Duodenal mucosa (tissue), 2 donors: ENCODE data around the gene KANSL2.
"Not testable (repeated sequence)": the region's sequence is repeated elsewhere in the genome, so short reads cannot be mapped to it uniquely, and the experiment has no call there.

ENCODE experiments used
- H3K27ac ChIP-seq: one replicate; pipeline ENCODE4 v1.7.0; 2013; ENCODE audit warnings: low read depth, low read length
- H3K27me3 ChIP-seq, 2 donors: one replicate each; pipeline ENCODE4 v1.7.0; 2013; ENCODE audit warnings: low read length in 2 of 2, control low read depth in 1 of 2; ENCODE audit not compliant: insufficient read depth in 2 of 2, control insufficient read depth in 1 of 2
- H3K36me3 ChIP-seq, 2 donors: one replicate each; pipeline ENCODE4 v1.7.0; 2013; ENCODE audit warnings: low read length in 2 of 2, control low read depth in 1 of 2; ENCODE audit not compliant: insufficient read depth in 2 of 2, control insufficient read depth in 1 of 2
- H3K4me1 ChIP-seq, 2 donors: one replicate each; pipeline ENCODE4 v1.7.0; 2013; ENCODE audit warnings: low read length in 2 of 2, control low read depth in 1 of 2; ENCODE audit not compliant: insufficient read depth in 2 of 2, control insufficient read depth in 1 of 2
- H3K4me3 ChIP-seq, 2 donors: one replicate each; pipeline ENCODE4 v1.7.0; 2013; ENCODE audit warnings: low read length in 2 of 2, low read depth in 1 of 2
- H3K9ac ChIP-seq, 2 donors: one replicate each; pipeline ENCODE4 v1.7.0; 2013; ENCODE audit warnings: low read length in 2 of 2, low read depth in 1 of 2
- H3K9me3 ChIP-seq, 2 donors: one replicate each; pipeline ENCODE4 v1.7.0; 2013; ENCODE audit warnings: low read length in 2 of 2, control low read depth in 1 of 2; ENCODE audit not compliant: control insufficient read depth in 1 of 2

KANSL2 gene

DNA sequence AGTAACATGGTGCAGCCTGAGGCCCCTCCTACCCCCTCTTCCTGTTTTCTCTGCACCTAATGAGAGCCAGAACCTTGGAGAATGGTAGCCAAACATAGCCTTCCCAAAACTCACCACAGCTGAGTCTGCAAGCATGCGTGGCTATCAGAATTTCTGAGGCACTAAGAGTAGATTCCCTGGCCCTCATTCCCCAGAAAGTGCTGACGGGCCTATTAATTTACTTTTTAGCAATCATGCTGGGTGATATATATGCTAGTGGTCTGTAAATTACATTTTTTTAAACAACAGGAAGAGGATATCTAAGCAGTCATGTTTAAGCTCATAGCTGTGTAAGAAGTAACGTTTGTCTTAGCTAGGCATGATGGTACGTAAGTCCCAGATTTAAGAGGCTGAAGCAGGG is 30.4 kb downstream of the KANSL2 start:
- no peak overlapping the region for H3K27ac ChIP-seq
- no peak overlapping the region for H3K9ac ChIP-seq
- no peak overlapping the region for H3K4me3 ChIP-seq
- H3K36me3 ChIP-seq, result peaks cover 26 to 63% of the 10 kb centered on the region in 2 donors
- H3K27me3 ChIP-seq, result no peaks in the 10 kb centered on the region
- H3K4me1 ChIP-seq, result no peaks in the 10 kb centered on the region
- no peaks in the 10 kb centered on the region for H3K9me3 ChIP-seq

DNA sequence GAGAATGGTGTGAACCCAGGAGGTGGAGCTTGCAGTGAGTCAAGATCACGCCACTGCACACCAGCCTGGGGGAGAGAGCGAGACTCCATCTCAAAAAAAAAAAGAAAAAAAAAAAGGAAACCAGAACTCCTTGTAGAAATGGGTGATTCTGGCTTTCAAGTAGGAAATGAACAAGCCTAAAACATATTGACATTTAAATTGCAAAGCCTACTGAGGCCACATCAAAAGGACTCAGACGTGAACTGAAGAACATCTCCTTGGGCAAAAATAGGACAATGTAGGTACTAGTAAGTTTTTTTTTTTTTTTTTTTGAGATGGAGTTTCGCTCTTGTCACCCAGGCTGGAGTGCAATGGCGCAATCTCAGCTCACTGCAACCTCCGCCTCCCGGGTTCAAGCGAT is 36.7 kb downstream of the KANSL2 start:
- peaks cover 0 to 28% of the 10 kb centered on the region in 2 donors for H3K36me3 ChIP-seq
- H3K4me1 ChIP-seq, H3K4me3 ChIP-seq, H3K27me3 ChIP-seq, H3K9ac ChIP-seq, H3K27ac ChIP-seq, H3K9me3 ChIP-seq: not testable (repeated sequence)

DNA sequence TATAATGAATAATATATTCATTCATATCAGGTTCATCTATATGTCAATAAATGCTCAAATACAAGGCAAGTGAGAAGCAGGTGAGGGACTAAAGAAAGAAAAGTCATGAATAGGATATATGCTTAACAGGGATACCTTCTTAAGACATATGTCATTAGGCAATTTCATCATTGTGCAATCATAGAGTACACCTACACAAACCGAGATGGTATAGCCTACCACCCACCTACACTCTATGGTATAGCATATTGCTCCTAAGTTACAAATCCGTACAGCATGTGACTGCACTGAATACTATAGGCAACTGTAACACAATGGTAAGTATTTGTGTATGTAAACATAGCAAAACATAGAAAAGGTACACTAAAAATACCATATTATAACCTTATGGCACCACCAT is 39.0 kb downstream of the KANSL2 start:
- no peak overlapping the region for H3K4me3 ChIP-seq
- no peak overlapping the region for H3K27ac ChIP-seq
- no peak overlapping the region for H3K9ac ChIP-seq
- peaks cover 0 to 18% of the 10 kb centered on the region in 2 donors for H3K36me3 ChIP-seq
- peaks cover 0 to 5% of the 10 kb centered on the region in 2 donors for H3K9me3 ChIP-seq
- no peaks in the 10 kb centered on the region for H3K4me1 ChIP-seq
- no peaks in the 10 kb centered on the region for H3K27me3 ChIP-seq

DNA sequence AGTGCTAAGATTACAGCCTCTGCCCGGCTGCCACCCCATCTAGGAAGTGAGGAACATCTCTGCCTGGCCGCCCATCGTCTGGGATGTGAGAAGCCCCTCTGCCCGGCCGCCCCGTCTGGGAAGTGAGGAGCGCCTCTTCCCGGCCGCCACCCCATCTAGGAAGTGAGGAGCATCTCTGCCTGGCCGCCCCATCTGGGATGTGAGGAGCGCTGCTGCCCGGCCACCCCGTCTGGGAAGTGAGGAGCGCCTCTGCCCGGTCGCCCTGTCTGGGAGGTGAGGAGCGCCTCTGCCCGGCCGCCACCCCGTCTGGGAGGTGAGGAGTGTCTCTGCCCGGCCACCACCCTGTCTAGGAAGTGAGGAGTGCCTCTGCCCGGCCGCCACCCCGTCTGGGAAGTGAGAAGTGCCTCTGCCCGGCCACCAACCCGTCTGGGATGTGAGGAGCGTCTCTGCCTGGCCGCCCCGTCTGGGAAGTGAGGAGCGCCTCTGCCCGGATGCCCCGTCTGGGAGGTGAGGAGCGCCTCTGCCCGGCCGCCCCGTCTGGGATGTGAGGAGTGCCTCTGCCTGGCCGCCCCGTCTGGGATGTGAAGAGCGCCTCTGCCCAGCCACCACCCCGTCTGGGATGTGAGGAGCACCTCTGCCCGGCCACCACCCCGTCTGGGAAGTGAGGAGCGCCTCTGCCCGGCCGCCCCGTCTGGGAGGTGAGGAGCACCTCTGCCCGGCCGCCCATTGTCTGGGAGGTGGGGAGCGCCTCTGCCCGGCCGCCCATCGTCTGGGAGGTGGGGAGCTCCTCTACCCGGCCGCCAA is 40.1 kb downstream of the KANSL2 start:
- not testable (repeated sequence) for H3K4me1 ChIP-seq, H3K4me3 ChIP-seq, H3K27ac ChIP-seq, H3K27me3 ChIP-seq, H3K9ac ChIP-seq, H3K9me3 ChIP-seq
- peaks cover 0 to 14% of the 10 kb centered on the region in 2 donors for H3K36me3 ChIP-seq

DNA sequence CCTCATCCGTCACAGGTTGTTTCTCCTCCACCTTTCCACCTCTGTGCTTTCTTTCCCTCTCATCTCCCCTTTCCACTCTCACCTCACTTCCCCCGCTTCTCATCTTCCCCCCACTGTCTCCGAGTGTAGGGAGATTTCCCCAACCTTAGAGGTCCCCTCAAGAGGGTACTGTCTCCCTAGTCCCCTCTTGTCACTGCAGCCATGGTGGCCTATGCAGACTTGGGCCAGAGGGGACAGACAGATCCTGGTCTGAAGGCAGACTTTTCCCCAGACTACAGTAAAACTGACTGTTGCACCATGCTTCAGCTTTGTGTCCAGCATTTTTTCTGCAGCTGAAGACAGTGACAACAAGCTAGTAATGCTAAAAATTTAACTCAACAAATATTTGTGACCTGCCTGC is 41.2 kb downstream of the KANSL2 start:
- no peaks in the 10 kb centered on the region for H3K4me1 ChIP-seq
- no peak overlapping the region for H3K9ac ChIP-seq
- H3K9me3 ChIP-seq, result peaks cover 0 to 5% of the 10 kb centered on the region in 2 donors
- no peak overlapping the region for H3K4me3 ChIP-seq
- H3K36me3 ChIP-seq, result peaks cover 0 to 9% of the 10 kb centered on the region in 2 donors
- no peak overlapping the region for H3K27ac ChIP-seq
- H3K27me3 ChIP-seq, result no peaks in the 10 kb centered on the region

DNA sequence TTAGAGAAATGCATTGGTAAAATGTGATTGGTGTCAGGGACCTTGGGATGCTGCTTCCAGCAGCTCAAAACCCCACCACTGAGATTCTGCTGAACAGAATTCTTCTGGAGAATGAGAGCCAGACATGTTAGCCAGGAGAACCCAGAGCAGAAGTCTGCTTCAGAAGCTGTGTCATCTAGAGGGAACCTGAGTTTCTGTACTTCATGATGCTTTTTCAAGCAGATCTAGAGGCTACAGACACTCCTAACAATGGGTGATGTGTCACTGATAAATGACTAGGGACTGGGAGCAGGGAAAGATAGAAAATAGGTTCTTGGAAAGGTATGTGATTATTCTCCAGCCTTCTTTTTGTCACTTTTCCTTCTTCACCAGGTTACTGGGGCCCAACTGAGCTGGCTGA is 41.6 kb downstream of the KANSL2 start:
- Histone ChIP-seq H3K36me3 (peaks cover 0 to 9% of the 10 kb centered on the region in 2 donors), H3K4me3 (no peak overlapping the region), H3K27ac (no peak overlapping the region), H3K4me1 (no peaks in the 10 kb centered on the region), H3K9me3 (peaks cover 0 to 5% of the 10 kb centered on the region in 2 donors), H3K27me3 (no peaks in the 10 kb centered on the region), H3K9ac (no peak overlapping the region)

DNA sequence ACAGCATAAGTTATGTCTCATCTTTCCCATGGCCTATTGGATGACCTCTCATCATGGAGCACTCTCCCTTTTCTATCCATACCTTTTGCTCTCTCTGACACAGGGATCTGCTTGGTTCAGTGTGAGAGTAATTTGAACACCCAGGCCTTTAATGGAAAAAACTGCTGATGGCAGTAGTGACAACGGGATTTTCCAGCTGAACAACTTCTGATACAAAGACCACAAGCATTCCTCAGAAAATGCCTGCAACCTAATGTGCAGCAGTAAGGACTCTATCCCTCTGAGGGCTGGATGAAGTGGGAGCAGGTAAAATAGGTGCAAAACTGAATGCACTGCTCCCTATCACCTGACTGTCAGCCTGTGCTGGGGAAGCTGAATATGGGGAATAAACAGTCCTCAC is 51.0 kb downstream of the KANSL2 start:
- no peak overlapping the region for H3K9ac ChIP-seq
- no peaks in the 10 kb centered on the region for H3K4me1 ChIP-seq
- no peak overlapping the region for H3K27ac ChIP-seq
- H3K27me3 ChIP-seq, result peaks cover 7 to 8% of the 10 kb centered on the region in 2 donors
- H3K4me3 ChIP-seq, result no peak overlapping the region
- H3K36me3 ChIP-seq, result no peaks in the 10 kb centered on the region
- no peaks in the 10 kb centered on the region for H3K9me3 ChIP-seq

DNA sequence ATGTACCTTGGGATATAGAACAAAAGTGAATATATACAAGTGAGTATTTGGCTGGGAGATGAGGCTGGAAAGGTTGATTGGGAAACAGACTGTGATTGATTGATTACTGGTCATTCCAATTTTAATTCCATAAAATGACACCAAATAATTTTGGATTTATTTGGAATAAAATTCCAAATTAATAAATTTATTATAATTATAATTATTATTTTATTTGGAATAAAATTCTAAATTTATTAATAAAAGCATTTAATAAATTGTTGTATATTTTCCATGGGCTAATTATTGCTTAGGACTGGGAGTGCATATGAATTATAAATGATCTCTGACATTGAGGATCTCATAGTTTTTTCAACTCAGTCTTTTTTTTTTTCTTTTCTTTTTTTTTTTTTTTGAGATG is 51.7 kb downstream of the KANSL2 start:
- no peak overlapping the region for H3K27ac ChIP-seq
- no peak overlapping the region for H3K4me3 ChIP-seq
- no peaks in the 10 kb centered on the region for H3K36me3 ChIP-seq
- no peaks in the 10 kb centered on the region for H3K4me1 ChIP-seq
- no peaks in the 10 kb centered on the region for H3K9me3 ChIP-seq
- H3K9ac ChIP-seq, result no peak overlapping the region
- peaks cover 7 to 8% of the 10 kb centered on the region in 2 donors for H3K27me3 ChIP-seq

DNA sequence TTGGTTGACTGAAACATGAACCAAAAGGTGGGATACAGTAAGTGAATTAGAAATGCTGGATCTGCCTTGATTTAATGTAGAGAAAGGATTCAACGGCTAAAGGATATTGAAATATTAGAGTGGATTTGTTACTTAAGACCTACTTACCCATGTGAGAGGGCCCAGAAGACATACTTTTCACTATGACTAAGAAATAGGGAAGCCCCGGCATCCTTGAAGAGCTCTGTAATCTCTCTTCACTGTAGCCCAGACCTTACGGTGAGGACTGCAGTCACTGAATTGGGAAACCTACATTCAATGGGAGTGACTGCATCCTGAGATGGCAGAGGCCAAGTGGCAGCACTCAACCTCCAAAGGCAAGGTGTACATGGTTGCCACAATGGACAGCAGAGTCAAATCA is 52.5 kb downstream of the KANSL2 start:
- H3K9me3 ChIP-seq, result no peaks in the 10 kb centered on the region
- no peaks in the 10 kb centered on the region for H3K36me3 ChIP-seq
- H3K27me3 ChIP-seq, result peaks cover 7 to 8% of the 10 kb centered on the region in 2 donors
- H3K4me3 ChIP-seq, result no peak overlapping the region
- no peak overlapping the region for H3K27ac ChIP-seq
- no peaks in the 10 kb centered on the region for H3K4me1 ChIP-seq
- no peak overlapping the region for H3K9ac ChIP-seq

DNA sequence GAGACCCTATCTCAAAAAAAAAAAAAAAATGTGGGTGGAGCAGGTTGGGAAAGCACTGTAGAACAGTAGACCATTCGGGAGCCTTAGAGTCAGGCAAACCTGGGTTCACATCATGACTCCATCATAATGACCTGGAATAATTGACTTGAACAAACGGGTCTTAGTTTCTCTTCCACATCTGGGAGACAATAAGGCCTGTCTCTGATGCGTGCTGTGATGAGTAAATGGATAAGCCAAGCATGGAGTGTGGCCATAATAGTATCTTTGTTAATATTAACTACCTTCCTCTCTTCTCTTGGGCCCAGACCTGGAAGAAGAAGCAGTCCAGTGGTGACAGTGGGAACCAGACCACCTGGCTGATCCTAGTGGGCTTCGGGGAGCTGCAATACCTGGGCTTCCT is 54.5 kb downstream of the KANSL2 start:
- Histone ChIP-seq H3K4me1 (no peaks in the 10 kb centered on the region), H3K27me3 (peaks cover 7 to 8% of the 10 kb centered on the region in 2 donors), H3K9me3 (no peaks in the 10 kb centered on the region), H3K4me3 (no peak overlapping the region), H3K27ac (no peak overlapping the region), H3K9ac (no peak overlapping the region), H3K36me3 (no peaks in the 10 kb centered on the region)
